Measurements from ENCODE around the gene FBXL12.

GRCh38 chr19:9785367-9786331 lies 33.2 kb downstream of the FBXL12 start:
- peak; percentile 82 for TF ChIP-seq POLR2A (IDR thresholded peaks at IDR 0.05; ENCODE audit: low read length)
- no peak for TF ChIP-seq GATA1 (IDR thresholded peaks at IDR 0.05; ENCODE audit: low read depth, low read length)

Data from erythroblast (primary cell).